Body of pancreas (tissue), 4 donors: ENCODE results near the gene TBCK.

Experiments used
- CTCF ChIP-seq, 7 experiments: fragments of 450-650 bp in 4 of 7; fragments of 200-600 bp in 3 of 7; sonication (generic) in 3 of 7; IDR thresholded peaks; one replicate each; pipeline ENCODE4 v1.5.1; 2016 to 2019; ENCODE audit warnings: antibody characterized with exemption in 7 of 7
- POLR2A ChIP-seq, 3 donors: fragments of 450-650 bp; IDR thresholded peaks; one replicate each; pipeline ENCODE4 v1.6.1; 2016; ENCODE audit warnings: antibody characterized with exemption in 3 of 3, mild to moderate bottlenecking in 2 of 3

- TF ChIP-seq CTCF (IDR thresholded peaks at IDR 0.05): no peak
- no peak for TF ChIP-seq POLR2A (IDR thresholded peaks at IDR 0.05)
Observed at GRCh38 chr4:106036334-106036733, 279.7 kb downstream of the TBCK start.
